Sigmoid colon (tissue), 7 donors: Measurements from ENCODE around the gene ANKS4B. TPM values are rescaled to one million over a fixed set of nuclear protein-coding genes. Genes with fewer than 3 reads are reported as not detected.

Source experiments
- DNase-seq: peaks from one replicate; pipeline ENCODE4 v3.0.0-alpha.2; 2019
- H3K27ac ChIP-seq, 4 donors: fragments of 200-600 bp; sonication (generic); one replicate each; pipeline ENCODE4 v1.5.1; 2016 to 2019; ENCODE audit warnings: mild to moderate bottlenecking in 1 of 4
- H3K27me3 ChIP-seq, 3 donors: fragments of 200-600 bp; sonication (generic); one replicate each; pipeline ENCODE4 v1.5.1; 2019; ENCODE audit warnings: mild to moderate bottlenecking in 1 of 3
- H3K36me3 ChIP-seq, 4 donors: fragments of 200-600 bp; sonication (generic); one replicate each; pipeline ENCODE4 v1.5.1; 2016 to 2019
- H3K4me1 ChIP-seq, 4 donors: fragments of 200-600 bp; sonication (generic); one replicate each; pipeline ENCODE4 v1.5.1; 2017 to 2019
- H3K4me3 ChIP-seq, 4 donors: fragments of 200-600 bp; sonication (generic); one replicate each; pipeline ENCODE4 v1.5.1; 2017 to 2019; ENCODE audit warnings: mild to moderate bottlenecking in 2 of 4, moderate library complexity in 1 of 4
- H3K9me3 ChIP-seq, 4 donors: fragments of 200-600 bp in 3 of 4; sonication (generic) in 3 of 4; one replicate each; pipeline versions ENCODE4 v1.5.1 to v1.6.1; 2013 to 2019
- EP300 ChIP-seq, 4 donors: sonication (generic); formaldehyde crosslinking; IDR thresholded peaks; one replicate each; pipeline ENCODE4 v1.6.1; 2017; ENCODE audit warnings: antibody characterized with exemption in 4 of 4
- POLR2A ChIP-seq, 2 donors: fragments of 450-650 bp; IDR thresholded peaks; one replicate each; pipeline ENCODE4 v1.6.1; 2016; ENCODE audit warnings: antibody characterized with exemption in 2 of 2, mild to moderate bottlenecking in 2 of 2, moderate library complexity in 2 of 2
- POLR2AphosphoS5 ChIP-seq, 4 donors: sonication (generic); formaldehyde crosslinking; IDR thresholded peaks; one replicate each; pipeline ENCODE4 v1.6.1; 2017; ENCODE audit warnings: antibody characterized with exemption in 4 of 4
- WGBS, 2 donors: extraction: QIAGEN DNeasy Blood & Tissue Kit; methylation state at CpG; one replicate each; pipeline ENCODE4 v1.1.7; 2013; 5-methylcytosine and 5-hydroxymethylcytosine counted together
- intact Hi-C: fragments of 100-400 bp; cut with DNase I; formaldehyde crosslinking; loops from one replicate; pipeline ENCODE4 v1.15.1; 2023
- polyA plus RNA-seq, 3 donors: library from polyadenylated mRNA; stranded (reverse); fragments of 200-250 nt; gene quantifications; one replicate each; pipeline ENCODE4 v1.2.3, GENCODE V29; 2013
- total RNA-seq, 4 donors: library from RNA; depleted of rRNA; stranded (reverse); fragments of >200 nt; gene quantifications; one replicate each; pipeline ENCODE4 v1.1.0, GENCODE V29; 2016
- TF ChIP-seq, protein P1 (sequence below), 4 experiments: fragments of 450-650 bp in 3 of 4; fragments of 200-600 bp in 1 of 4; IDR thresholded peaks; one replicate each; pipeline ENCODE4 v1.5.1; 2016 to 2019; ENCODE audit warnings: antibody characterized with exemption in 4 of 4, mild to moderate bottlenecking in 3 of 4, moderate library complexity in 2 of 4
- donor health status: healthy with polysubstance abuse.
- donor health status: Bipolar disorder and iron deficiency.
- donor health status: healthy.

Gene ANKS4B
- total and polyA plus RNA-seq, 7 donors: 0.28 to 32.4 (median 21.1) TPM; not detected in 3

DNA sequence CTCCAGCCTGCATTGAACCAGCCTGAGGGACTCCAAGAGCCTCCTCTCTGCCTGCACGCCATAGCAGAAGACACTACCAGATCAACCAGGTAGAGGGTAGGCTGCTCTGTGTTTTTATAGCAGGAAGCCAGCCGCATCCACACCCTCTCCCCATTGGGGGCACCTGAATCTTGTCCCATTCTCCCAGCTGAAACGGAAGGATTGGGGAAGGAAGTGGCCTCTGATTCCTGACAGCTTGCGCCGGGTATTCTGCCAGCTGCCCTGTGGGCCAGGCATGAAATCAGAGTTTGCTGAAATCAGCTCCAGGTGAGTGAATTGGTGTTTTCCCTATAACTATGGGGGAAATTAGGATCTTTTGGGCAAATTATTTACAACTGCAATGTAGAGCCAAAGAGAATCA, 22.0 kb upstream of the ANKS4B start, which contains the start of gene ZP2:
Gene ZP2 (minus strand): TSS at position 89 of the 400 bp plus-strand sequence. CDS start 27 bp downstream, at position 62.
- no peaks in the 10 kb centered on the region for H3K27me3 ChIP-seq
- TF ChIP-seq, protein P1, sequence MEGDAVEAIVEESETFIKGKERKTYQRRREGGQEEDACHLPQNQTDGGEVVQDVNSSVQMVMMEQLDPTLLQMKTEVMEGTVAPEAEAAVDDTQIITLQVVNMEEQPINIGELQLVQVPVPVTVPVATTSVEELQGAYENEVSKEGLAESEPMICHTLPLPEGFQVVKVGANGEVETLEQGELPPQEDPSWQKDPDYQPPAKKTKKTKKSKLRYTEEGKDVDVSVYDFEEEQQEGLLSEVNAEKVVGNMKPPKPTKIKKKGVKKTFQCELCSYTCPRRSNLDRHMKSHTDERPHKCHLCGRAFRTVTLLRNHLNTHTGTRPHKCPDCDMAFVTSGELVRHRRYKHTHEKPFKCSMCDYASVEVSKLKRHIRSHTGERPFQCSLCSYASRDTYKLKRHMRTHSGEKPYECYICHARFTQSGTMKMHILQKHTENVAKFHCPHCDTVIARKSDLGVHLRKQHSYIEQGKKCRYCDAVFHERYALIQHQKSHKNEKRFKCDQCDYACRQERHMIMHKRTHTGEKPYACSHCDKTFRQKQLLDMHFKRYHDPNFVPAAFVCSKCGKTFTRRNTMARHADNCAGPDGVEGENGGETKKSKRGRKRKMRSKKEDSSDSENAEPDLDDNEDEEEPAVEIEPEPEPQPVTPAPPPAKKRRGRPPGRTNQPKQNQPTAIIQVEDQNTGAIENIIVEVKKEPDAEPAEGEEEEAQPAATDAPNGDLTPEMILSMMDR (IDR thresholded peaks at IDR 0.05): no peak
- no peak for TF ChIP-seq POLR2AphosphoS5 (IDR thresholded peaks at IDR 0.05)
- TF ChIP-seq EP300 (IDR thresholded peaks at IDR 0.05): no peak
- no peak for TF ChIP-seq POLR2A (IDR thresholded peaks at IDR 0.05)
- intact Hi-C loops: no loop called here
- no peaks in the 10 kb centered on the region for H3K4me1 ChIP-seq
- H3K4me3 ChIP-seq: no peak within 1 kb of the TSS
- DNase-seq: no peak
- 52 to 81% methylated on average over 5 of the region's 5 CpGs for WGBS, 2 donors
- no peaks in the 10 kb centered on the region for H3K36me3 ChIP-seq
- no peak within 1 kb of the TSS for H3K27ac ChIP-seq
- H3K9me3 ChIP-seq: no peaks in the 10 kb centered on the region

DNA sequence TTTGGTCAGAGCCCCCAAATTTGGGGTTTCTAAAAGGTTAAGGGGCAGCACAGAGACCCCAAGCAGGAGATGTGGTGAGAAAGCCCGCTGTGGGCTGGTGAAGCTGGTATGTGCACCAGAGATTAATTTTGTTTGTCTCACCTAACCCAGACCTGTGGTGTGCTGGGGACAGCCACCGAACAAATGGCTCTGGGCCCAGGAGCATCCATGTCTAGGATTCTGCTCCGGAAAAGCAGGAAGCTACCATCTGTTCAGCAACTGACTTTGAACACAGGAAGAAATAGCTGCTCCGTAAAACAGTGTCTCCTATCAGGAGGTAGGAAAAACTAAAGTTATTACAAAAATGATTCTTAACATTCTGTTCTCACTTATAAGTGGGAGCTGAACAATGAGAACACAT, 19.4 kb upstream of the ANKS4B start:
- Histone ChIP-seq H3K36me3 (no peaks in the 10 kb centered on the region), H3K27ac (no peak overlapping the region), H3K4me3 (no peak overlapping the region), H3K27me3 (no peaks in the 10 kb centered on the region), H3K4me1 (no peaks in the 10 kb centered on the region), H3K9me3 (no peaks in the 10 kb centered on the region)
- TF ChIP-seq POLR2AphosphoS5 (IDR thresholded peaks at IDR 0.05): no peak
- no peak for TF ChIP-seq POLR2A (IDR thresholded peaks at IDR 0.05)
- no peak for TF ChIP-seq EP300 (IDR thresholded peaks at IDR 0.05)
- TF ChIP-seq, protein P1 (IDR thresholded peaks at IDR 0.05): no peak
- intact Hi-C loops: no loop called here
- no peak for DNase-seq
- whole genome bisulfite sequencing, 2 donors: 84 to 90% methylated on average over 4 of the region's 4 CpGs

DNA sequence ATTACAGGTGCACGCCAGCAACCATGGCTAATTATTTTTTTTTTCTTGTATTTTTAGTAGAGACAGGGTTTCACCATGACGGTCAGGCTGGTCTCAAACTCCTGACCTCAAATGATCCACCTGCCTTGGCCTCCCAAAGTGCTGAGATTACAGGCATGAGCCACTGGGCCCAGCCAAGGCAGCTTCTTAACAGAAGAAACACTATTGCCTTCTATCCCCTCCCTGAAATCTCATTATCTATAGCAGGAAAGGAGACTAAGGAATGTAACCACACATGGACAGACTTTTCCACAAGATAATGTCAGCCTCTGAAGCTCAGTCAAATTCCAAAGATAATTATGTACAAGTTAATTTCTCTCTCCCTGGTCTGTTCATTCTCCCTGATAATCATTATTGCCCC, 16.4 kb upstream of the ANKS4B start:
- 79 to 93% methylated on average over 2 of the region's 2 CpGs for WGBS, 2 donors
- Histone ChIP-seq H3K9me3 (no peaks in the 10 kb centered on the region), H3K27me3 (peaks cover 0 to 6% (median 0%) of the 10 kb centered on the region in 3 donors), H3K27ac (no peak overlapping the region), H3K36me3 (no peaks in the 10 kb centered on the region), H3K4me3 (no peak overlapping the region), H3K4me1 (no peaks in the 10 kb centered on the region)
- TF ChIP-seq, protein P1 (IDR thresholded peaks at IDR 0.05): no peak
- no peak for TF ChIP-seq POLR2AphosphoS5 (IDR thresholded peaks at IDR 0.05)
- TF ChIP-seq POLR2A (IDR thresholded peaks at IDR 0.05): no peak
- TF ChIP-seq EP300 (IDR thresholded peaks at IDR 0.05): no peak
- no peak for DNase-seq
- intact Hi-C loops: no loop called here

DNA sequence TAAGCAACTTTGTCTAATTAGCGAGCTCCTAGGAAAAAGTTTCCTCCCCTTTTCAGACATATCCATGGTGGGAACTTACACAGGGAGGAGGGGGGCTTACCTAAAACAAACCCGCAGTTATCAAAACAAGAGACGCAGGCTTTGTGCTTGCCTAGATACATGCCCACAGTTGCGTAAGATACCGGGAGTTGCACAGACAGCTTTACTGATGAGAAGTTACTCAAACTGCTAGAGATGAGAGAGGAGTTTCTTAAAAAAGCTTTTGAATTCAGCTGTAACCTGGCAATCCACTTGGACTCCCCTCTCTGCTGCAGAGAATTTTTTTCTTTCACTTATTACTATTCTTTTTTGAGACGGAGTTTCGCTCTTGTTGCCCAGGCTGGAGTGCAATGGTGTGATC, 15.3 kb upstream of the ANKS4B start:
- Histone ChIP-seq H3K27me3 (peaks cover 0 to 6% (median 0%) of the 10 kb centered on the region in 3 donors), H3K9me3 (no peaks in the 10 kb centered on the region), H3K4me3 (no peak overlapping the region), H3K4me1 (no peaks in the 10 kb centered on the region), H3K27ac (no peak overlapping the region), H3K36me3 (no peaks in the 10 kb centered on the region)
- 73 to 84% methylated on average over 7 of the region's 7 CpGs for WGBS, 2 donors
- intact Hi-C loops: no loop called here
- no peak for TF ChIP-seq EP300 (IDR thresholded peaks at IDR 0.05)
- TF ChIP-seq POLR2A (IDR thresholded peaks at IDR 0.05): no peak
- DNase-seq: no peak

DNA sequence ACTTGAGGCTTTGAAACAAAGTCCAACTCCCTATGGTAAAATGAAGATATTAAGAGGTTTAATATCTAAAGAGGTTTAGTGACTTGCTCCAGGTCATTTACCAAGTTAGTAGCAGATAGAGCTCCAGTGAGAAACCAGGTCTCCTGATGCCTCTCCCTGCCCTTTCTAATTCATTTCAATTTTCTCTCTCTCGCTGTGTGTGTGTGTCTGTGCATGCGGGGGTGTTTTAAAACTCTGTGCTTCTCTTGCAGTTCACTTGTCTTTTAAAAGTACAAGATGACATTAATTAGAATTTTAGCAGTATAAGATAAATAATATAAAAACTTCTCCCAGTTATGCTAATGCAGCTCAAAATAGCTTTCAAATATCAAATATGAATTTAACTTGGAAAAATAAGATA, 13.9 kb upstream of the ANKS4B start:
- 93 to 97% methylated on average over 2 of the region's 2 CpGs for whole genome bisulfite sequencing, 2 donors
- no peak for DNase-seq
- peaks cover 0 to 6% (median 0%) of the 10 kb centered on the region in 3 donors for H3K27me3 ChIP-seq
- H3K9me3 ChIP-seq: no peaks in the 10 kb centered on the region
- H3K4me3 ChIP-seq: no peak overlapping the region
- no peaks in the 10 kb centered on the region for H3K4me1 ChIP-seq
- TF ChIP-seq POLR2AphosphoS5 (IDR thresholded peaks at IDR 0.05) (no peak), POLR2A (IDR thresholded peaks at IDR 0.05) (no peak), EP300 (IDR thresholded peaks at IDR 0.05) (no peak)
- TF ChIP-seq, protein P1 (IDR thresholded peaks at IDR 0.05): no peak
- H3K27ac ChIP-seq: no peak overlapping the region
- intact Hi-C loops: no loop called here
- no peaks in the 10 kb centered on the region for H3K36me3 ChIP-seq
